ENCODE results near the gene TRIM47. TPM values are rescaled to one million over a fixed set of nuclear protein-coding genes. Genes with fewer than 3 reads are reported as not detected.

The TRIM47 gene
- total RNA-seq, 6 experiments from 2014 or later = 1.0 to 2.3 (median 1.5) TPM

DNA sequence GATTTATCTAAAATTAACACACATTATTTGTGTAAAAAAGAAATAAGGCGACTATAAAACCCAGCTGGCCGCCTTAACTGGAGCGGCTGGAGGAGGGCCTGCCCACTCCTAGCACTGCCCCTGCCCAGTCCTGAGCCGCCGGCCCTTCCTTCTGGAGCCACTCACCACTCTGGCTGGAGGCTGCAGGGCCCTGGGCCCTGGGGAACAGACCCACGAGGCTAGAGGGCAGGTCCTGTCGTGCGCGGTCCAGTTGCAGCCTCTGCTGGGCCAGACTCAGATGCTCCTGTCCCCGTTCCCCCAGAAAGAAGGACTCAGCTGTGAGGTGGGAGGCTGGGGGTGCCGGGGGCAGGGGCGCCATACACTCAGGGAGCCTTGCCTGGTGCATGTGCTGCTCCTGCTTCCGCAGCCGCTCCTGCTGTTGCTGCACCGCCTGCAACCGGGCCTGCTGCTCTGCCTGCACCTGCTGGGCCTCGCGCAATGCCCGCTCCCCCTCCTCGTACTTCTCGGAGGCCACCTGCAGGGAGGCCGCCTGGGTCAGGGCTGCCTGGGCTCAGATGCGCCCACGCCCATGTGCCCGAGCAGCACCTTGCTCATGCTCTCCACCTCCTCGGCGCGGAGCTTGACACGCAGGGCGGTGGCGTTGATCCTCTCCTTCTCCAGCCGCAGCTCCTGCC lies 35.3 kb upstream of the TRIM47 start:
- Mint-ChIP-seq H3K9me3 (no peaks in the 10 kb centered on the region), H3K27ac (no peak overlapping the region), H3K27me3 (ENCODE audit: insufficient read depth) (peaks cover 1% of the 10 kb centered on the region), H3K36me3 (ENCODE audit: low read depth) (0 out of 2 replicates have a peak, but pooled peaks cover 4% of the 10 kb centered on the region), H3K4me3 (no peak overlapping the region), H3K4me1 (ENCODE audit: low read depth) (0 out of 2 replicates have a peak, but pooled peaks cover 5% of the 10 kb centered on the region)
- no peak for DNase-seq
- TF ChIP-seq, protein P1, sequence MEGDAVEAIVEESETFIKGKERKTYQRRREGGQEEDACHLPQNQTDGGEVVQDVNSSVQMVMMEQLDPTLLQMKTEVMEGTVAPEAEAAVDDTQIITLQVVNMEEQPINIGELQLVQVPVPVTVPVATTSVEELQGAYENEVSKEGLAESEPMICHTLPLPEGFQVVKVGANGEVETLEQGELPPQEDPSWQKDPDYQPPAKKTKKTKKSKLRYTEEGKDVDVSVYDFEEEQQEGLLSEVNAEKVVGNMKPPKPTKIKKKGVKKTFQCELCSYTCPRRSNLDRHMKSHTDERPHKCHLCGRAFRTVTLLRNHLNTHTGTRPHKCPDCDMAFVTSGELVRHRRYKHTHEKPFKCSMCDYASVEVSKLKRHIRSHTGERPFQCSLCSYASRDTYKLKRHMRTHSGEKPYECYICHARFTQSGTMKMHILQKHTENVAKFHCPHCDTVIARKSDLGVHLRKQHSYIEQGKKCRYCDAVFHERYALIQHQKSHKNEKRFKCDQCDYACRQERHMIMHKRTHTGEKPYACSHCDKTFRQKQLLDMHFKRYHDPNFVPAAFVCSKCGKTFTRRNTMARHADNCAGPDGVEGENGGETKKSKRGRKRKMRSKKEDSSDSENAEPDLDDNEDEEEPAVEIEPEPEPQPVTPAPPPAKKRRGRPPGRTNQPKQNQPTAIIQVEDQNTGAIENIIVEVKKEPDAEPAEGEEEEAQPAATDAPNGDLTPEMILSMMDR (IDR thresholded peaks at IDR 0.05) = no peak

DNA sequence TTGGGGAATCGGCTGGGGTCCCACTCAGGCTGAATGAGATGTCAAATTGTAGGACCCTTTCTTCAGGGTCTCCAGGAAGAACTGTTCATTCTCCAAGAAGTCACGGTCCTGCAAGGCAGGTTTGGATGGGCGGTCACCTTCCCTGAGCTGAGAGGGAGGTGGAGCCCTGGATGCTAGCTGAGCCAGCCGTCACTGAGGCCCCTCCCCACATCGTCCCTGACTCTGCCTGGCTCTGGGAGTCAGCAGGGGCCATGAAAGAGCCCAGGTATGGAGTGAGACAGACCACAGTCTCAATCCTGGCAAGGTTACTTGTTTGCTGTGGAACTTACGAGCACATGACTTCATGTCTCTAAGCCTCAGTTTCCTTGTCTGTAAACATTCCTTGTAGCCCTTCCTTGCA lies 32.3 kb upstream of the TRIM47 start:
- Mint-ChIP-seq H3K36me3 (ENCODE audit: low read depth) (no peaks in the 10 kb centered on the region), H3K27me3 (ENCODE audit: insufficient read depth) (peaks cover 2% of the 10 kb centered on the region; the same call in 1 of the 2 replicates), H3K4me3 (no peak overlapping the region), H3K27ac (no peak overlapping the region), H3K4me1 (ENCODE audit: low read depth) (peaks cover 12% of the 10 kb centered on the region; the same call in 1 of the 2 replicates), H3K9me3 (no peaks in the 10 kb centered on the region)
- no peak for DNase-seq
- TF ChIP-seq, protein P1 (IDR thresholded peaks at IDR 0.05) = no peak

DNA sequence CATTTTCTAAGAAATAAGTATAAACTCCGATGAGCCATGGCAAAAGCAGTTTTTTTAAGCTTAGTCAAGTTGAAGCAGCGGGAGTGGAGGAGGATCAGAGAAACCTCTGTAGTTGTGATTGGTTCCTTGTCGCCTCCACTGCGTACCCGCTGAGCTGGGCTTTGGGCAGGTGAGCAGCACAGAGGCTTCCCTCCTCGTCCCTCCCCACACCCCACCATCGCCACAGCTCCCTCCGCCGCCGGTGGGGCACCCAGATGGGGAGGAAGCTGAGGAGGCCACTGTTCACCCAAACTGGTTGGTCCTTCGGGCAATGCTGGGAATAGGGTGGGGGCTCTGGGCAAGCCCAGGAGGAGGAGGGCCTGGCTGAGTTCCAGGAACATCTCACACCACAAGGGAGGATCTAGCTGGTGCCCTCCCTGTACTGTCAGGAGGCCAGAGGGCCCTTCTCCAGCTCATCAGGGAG lies 31.5 kb upstream of the TRIM47 start:
- no peak overlapping the region for H3K27ac Mint-ChIP-seq
- H3K36me3 Mint-ChIP-seq (ENCODE audit: low read depth) = no peaks in the 10 kb centered on the region
- no peak overlapping the region for H3K4me3 Mint-ChIP-seq
- no peaks in the 10 kb centered on the region for H3K9me3 Mint-ChIP-seq
- H3K27me3 Mint-ChIP-seq (ENCODE audit: insufficient read depth) = peaks cover 2% of the 10 kb centered on the region; the same call in 1 of the 2 replicates
- peaks cover 12% of the 10 kb centered on the region; the same call in 1 of the 2 replicates for H3K4me1 Mint-ChIP-seq (ENCODE audit: low read depth)
- DNase-seq = no peak
- TF ChIP-seq, protein P1 (IDR thresholded peaks at IDR 0.05) = no peak

DNA sequence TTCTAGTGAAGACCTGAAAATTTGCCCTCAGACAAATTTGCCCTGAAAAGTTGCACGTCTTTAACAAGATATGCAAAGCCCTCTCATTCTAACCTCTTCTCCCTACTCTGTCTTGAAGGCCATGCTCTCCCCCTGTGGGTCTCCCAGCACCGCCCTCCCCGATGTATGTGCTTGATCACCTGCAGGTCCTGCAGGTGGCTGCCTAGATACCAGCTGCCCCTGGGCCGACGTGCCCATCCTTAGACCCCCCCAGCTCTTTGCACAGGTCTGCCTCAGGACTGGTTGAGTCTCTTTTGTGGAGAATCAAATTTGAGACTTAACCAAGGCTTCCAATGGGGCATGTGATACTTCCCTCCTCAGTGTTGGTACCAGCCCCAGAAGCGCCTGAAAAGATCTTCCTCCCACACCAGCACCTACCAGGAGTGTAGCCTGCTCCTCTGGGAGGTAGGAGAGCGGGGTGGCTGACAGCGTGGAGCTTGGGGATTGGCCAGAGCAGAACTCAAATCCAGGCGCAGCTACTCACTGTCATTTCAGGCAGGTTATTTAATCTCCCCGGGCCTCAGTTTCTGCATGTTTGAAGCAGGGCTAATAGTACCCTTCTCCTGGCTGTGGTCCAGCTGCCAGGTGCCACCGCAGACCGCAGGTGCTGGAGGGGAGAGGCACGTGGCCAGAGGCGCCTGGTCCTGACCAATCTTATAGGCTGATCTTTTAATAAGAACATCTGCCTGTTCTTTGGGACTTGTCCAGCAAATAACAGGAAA lies 30.9 kb upstream of the TRIM47 start:
- Mint-ChIP-seq H3K36me3 (ENCODE audit: low read depth) (no peaks in the 10 kb centered on the region), H3K4me1 (ENCODE audit: low read depth) (peaks cover 12% of the 10 kb centered on the region; the same call in 1 of the 2 replicates), H3K27me3 (ENCODE audit: insufficient read depth) (peaks cover 2% of the 10 kb centered on the region; the same call in 1 of the 2 replicates), H3K4me3 (no peak overlapping the region), H3K9me3 (no peaks in the 10 kb centered on the region), H3K27ac (no peak overlapping the region)
- TF ChIP-seq, protein P1 (IDR thresholded peaks at IDR 0.05) = no peak
- no peak for DNase-seq

DNA sequence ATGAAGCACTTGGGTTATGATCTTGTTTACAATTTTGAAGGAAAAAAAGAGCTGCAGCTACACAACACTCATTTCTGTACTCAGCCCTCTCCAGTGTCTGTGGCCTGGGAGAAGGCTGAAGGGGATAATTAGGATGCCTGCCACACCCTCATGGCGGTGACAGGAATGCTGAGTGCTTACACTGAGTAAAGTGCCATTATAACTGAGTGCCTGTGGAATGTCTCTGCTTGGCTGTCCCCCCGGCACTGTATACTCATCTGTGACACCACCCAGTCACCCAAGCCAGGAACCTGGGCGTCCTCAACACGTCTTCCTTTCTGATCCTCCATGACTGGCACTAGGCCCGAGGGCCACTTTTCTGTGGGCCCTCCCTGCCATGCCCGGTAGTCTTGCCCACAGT lies 29.8 kb upstream of the TRIM47 start:
- peak; percentile 6 for DNase-seq
- H3K27ac Mint-ChIP-seq = no peak overlapping the region; the same call in 1 of the 2 replicates
- H3K4me3 Mint-ChIP-seq = no peak overlapping the region
- H3K4me1 Mint-ChIP-seq (ENCODE audit: low read depth) = peaks cover 12% of the 10 kb centered on the region; the same call in 1 of the 2 replicates
- no peaks in the 10 kb centered on the region for H3K36me3 Mint-ChIP-seq (ENCODE audit: low read depth)
- H3K27me3 Mint-ChIP-seq (ENCODE audit: insufficient read depth) = peaks cover 2% of the 10 kb centered on the region; the same call in 1 of the 2 replicates
- TF ChIP-seq, protein P1 (IDR thresholded peaks at IDR 0.05) = no peak
- no peaks in the 10 kb centered on the region for H3K9me3 Mint-ChIP-seq

Data from HFFc6 (cell line).